ENCODE results near the gene SPOCD1.

SPOCD1 gene

GRCh38 chr1:31800674-31800967, 15.2 kb downstream of the SPOCD1 start:
- DNase-seq (ENCODE audit: low read depth in 1 of 2, low spot score in 1 of 2): no peak

DNA sequence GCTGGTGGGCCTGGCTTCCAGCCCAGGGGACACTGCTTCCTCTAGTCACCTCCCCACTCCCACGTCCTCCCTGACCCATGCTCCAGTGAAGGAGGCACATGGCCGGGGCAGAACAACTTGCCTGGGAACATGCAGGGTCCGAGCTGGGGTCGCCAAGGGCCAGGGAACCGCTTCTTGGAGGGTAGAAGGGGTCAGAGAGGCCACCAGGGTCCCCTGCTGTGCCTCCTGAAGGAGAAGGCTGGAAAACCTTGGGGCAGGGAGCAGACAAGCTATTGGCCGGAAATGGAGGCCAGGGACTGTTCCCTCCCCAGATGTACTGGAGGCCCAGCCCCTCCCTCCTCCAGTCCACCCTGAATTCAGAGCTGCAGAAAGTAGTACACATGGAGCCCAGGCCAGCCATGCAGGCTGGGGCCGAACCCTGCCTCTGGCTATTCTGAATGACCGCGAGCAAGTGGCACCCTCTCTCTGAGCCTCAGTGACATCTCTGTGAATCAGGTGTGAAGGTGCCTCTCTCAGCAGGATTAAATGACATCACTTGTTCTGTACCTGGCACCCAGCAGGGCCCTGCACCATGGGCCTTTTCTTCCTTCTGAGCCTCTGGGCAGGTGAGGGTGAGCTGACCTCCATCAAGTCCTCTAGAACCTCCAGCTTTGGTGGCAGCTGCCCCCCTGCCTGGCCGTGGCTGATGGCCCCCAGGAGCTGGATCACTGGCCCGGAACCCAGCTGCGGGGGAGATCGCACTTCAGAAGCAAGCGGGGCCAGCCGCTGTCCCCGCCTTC, 15.7 kb downstream of the SPOCD1 start:
- DNase-seq (ENCODE audit: low read depth in 1 of 2, low spot score in 1 of 2): no peak

DNA sequence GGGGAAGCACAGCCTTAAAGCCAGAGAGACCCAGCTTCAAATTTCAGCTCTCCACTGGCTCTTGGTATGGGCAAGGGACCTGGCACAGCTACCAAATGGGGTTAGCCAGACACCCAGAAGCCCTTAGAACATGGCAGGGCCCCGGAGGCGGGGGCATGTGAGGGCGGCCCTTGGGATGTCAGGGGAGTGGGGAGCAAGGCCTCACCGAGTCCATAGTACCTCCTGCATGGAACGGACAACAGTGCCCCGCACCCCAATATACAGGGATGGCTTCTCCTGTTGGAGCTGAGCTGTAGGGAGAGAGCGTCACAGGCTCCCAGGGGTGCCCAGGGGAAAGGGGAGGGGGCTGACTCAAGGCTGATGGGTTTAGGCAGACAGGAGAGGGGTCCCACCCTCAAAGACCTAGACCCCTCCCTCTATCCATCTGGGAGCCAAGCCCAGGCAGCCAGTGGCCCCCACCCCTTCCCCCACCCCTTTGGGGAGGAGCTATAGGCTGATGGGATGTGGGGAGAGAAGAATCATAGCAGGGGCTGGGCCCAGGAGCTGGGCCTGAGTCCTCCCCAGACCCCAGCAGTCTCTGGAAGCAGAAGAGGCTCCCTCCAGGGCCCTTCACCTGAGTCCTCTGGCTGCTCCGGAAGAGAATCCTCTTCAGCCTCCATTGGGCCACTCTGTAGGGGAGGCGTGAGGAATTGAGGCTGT, 16.5 kb downstream of the SPOCD1 start:
- no peak for DNase-seq (ENCODE audit: low read depth in 1 of 2, low spot score in 1 of 2)

GRCh38 chr1:31798433-31799195, 17.2 kb downstream of the SPOCD1 start:
- no peak for DNase-seq (ENCODE audit: low read depth in 1 of 2, low spot score in 1 of 2)

- DNase-seq (ENCODE audit: low read depth in 1 of 2, low spot score in 1 of 2): no peak
These were observed 17.8 kb downstream of the SPOCD1 start for GRCh38 chr1:31798086-31798432.

- no peak for DNase-seq (ENCODE audit: low read depth in 1 of 2, low spot score in 1 of 2)
These were observed 18.6 kb downstream of the SPOCD1 start for GRCh38 chr1:31797216-31797615.

GRCh38 chr1:31796707-31797106, 19.1 kb downstream of the SPOCD1 start:
- DNase-seq (ENCODE audit: low read depth in 1 of 2, low spot score in 1 of 2): no peak

- no peak for DNase-seq (ENCODE audit: low read depth in 1 of 2, low spot score in 1 of 2)
These were observed 19.8 kb downstream of the SPOCD1 start for GRCh38 chr1:31795801-31796621.

DNA sequence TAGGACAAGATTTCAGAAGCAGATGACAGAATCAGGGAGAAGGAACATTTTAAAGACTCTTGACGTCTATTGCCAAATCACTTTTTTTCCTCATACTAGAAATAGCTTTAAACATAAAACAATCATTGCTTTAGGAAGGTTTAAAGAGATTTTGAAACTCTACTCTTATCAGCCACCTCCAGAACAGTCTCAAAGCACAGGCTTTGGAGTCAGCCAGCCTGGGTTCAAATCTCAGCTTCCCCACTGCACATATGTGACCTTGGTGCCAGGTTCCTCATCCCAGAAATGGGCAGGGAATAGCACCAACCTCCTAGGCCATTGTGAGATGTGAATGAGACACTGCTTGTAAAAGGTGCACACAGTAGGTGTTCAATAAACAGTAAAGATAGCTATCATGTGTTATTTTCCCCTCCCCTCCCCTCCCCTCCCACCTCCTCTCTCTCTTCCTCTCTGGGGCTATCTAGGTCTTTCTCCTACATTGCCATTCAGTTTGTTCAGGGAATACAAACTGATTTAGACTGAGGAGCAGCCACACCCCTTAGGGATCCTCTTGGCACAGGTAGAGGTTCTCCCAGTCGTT, 20.6 kb downstream of the SPOCD1 start:
- no peak for DNase-seq (ENCODE audit: low read depth in 1 of 2, low spot score in 1 of 2)

DNA sequence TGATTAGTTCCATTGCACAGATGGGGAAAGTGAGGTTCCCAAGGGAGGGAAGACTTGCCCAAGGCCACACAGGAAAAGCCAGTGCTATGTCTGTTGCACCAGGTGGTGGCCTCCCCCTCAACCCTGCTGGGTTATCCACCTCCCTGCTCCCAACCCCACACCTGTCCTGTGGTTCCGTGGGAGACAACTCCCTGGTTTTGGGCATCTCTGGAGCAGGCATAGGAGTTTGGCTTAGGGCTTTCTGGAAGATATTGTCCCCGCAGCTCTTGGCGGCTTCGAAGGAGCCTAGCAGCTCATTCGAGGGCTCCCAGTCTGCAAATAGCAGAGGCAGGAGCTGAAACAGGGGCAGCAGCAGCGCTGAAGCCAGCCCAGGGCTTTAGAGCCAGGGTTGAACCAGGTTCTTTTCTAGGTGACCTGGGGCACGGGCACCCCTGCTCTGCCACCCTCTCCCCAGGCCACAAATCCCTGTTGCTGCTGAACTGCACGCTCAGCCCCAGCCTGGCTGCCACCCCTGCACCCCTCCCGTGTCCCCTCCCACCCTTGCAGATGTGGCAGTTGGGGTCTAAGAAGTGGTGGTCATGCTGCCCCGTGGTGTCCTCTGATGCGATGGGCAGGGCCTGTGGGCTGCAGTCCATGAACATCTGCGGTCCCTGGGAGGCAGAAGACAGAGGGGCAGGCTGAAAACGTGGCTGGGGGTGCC, 22.1 kb downstream of the SPOCD1 start:
- DNase-seq (ENCODE audit: low read depth in 1 of 2, low spot score in 1 of 2): no peak

GRCh38 chr1:31793086-31793485, 22.7 kb downstream of the SPOCD1 start:
- DNase-seq (ENCODE audit: low read depth in 1 of 2, low spot score in 1 of 2): no peak

GRCh38 chr1:31792541-31792940, 23.3 kb downstream of the SPOCD1 start:
- no peak for DNase-seq (ENCODE audit: low read depth in 1 of 2, low spot score in 1 of 2)

DNA sequence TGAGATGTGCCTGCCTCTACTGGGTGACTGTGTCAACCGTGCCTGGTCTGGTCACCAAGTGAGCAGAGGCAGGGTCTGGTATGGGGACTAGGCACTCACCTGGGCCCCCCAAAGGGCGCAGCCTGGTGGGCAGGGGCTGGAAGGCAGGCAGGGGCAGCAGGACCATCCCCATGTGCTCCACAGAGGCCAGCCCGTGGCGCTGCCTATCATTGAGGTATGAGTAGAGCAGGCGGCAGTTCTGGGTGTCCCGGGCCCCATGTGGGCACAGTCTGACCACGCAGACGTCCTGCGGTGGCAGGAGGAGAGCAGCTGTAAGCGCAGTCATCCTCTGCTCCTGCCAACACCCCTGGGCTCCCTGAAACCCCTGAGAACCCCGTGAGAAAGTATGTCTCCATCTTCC, 23.7 kb downstream of the SPOCD1 start:
- DNase-seq (ENCODE audit: low read depth in 1 of 2, low spot score in 1 of 2): no peak

DNA sequence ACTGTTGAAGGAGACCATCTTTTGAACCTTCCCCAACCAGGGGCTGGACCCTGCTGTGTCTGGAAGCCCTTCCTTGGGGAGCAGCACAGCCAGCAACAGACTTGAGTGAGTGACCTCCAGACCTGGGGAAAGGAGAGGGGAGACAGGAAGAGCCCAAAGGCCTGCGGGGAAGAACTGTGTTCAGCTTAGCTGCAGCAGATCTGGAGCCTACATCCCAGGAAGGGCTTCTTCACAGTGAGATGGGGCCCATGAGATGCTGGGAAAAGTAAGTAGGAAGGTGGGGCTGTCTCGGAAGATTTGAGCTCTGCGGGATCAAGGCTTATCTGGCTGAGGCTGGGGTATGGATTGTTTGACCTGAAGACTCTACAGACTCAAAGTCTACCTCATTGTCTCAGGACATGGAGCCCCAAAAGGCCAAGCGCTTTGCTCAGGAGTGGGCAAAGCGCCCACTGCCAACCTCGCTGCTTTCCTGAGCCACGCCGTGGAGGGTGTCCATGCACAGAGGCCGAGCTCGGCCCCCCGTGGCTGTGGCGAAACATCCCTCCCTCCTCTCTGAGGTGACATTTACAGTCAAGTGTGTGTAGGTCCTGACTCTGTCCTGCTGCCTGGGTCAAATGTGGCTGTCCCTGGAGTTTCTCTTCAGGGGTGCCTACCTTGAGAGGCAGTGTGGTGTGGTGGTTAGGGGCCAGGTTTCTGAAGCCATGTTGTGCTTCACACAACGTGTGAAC, 24.5 kb downstream of the SPOCD1 start:
- DNase-seq (ENCODE audit: low read depth in 1 of 2, low spot score in 1 of 2): no peak

- no peak for DNase-seq (ENCODE audit: low read depth in 1 of 2, low spot score in 1 of 2)
These were observed 25.2 kb downstream of the SPOCD1 start for GRCh38 chr1:31790641-31791091.

DNA sequence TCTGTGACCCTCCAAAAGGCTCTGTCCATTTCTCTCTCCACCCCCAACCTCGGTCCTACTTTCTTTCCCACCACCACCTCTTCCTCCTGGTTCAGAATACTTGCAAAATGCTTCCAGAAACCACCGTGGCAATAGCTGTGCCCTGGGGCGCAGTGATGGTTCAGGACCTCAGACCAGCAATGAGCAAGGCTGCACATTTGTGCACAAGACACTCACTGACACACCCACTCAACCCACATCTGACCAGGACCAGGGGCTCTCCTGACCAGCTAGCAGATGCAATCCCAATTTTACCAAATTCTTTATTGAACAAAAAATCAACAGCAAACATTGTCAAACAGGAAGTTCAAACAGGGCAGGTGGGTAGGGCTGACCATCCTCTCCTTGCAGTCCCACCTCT, 25.7 kb downstream of the SPOCD1 start:
- no peak for DNase-seq (ENCODE audit: low read depth in 1 of 2, low spot score in 1 of 2)

- peak; percentile 88 to 94 for DNase-seq (ENCODE audit: low read depth in 1 of 2, low spot score in 1 of 2)
These were observed 26.4 kb downstream of the SPOCD1 start for GRCh38 chr1:31789259-31790065.

DNA sequence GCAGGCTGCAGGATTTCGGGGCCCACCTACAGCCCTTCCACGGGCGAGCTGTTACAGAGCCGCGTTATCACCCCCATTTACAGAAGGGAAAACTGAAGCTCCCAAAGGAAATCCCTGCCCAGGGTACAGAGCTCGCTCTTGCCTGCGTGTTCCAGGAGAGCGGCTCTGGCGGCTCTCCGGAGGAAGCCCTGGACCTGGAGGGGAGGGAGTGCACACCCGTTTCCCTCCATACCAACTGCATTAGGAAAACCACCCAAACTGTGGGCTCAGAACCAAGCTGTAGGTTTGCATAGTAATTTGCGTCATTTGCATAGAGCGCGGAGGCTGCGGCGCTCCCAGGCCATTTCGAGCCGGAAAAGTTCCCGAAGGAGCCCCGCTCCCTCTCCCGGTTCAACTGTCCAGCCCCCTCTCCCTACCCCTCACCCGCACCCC, 27.0 kb downstream of the SPOCD1 start:
- DNase-seq (ENCODE audit: low read depth in 1 of 2, low spot score in 1 of 2): no peak

All from activated T-helper 1 cell treated with anti-CD3 and anti-CD28 coated beads, Interleukin-2, amount 50 U/mL, for 16 hours (primary cell).